RWPE2 (cell line): ENCODE results near the gene CD68.

Source experiments
- ATAC-seq: fragments of 200-7000 bp; cut with Tn5 transposase; 3 replicates; pipeline ENCODE4 v1.9.1; 2021; ENCODE audit warnings: low read depth
- DNase-seq: peaks from one replicate; pipeline ENCODE4 v3.0.0-alpha.2; 2020; ENCODE audit warnings: low spot score
- H3K27ac ChIP-seq: fragments of 450-650 bp; 2 replicates; pipeline ENCODE4 v1.5.1; 2017; ENCODE audit warnings: mild to moderate bottlenecking; ENCODE audit not compliant: poor library complexity, severe bottlenecking
- H3K27me3 ChIP-seq: fragments of 250-450 bp; sonication (Bioruptor Pico); 2 replicates; pipeline ENCODE4 v1.5.1; 2021; ENCODE audit warnings: mild to moderate bottlenecking, moderate library complexity; ENCODE audit not compliant: insufficient read depth, poor library complexity, severe bottlenecking
- H3K36me3 ChIP-seq: fragments of 250-450 bp; sonication (Bioruptor Pico); 2 replicates; pipeline ENCODE4 v1.5.1; 2020; ENCODE audit warnings: low read depth, mild to moderate bottlenecking, moderate library complexity
- H3K4me1 ChIP-seq: fragments of 250-450 bp; sonication (Bioruptor Pico); 2 replicates; pipeline ENCODE4 v1.5.1; 2021; ENCODE audit warnings: mild to moderate bottlenecking, moderate library complexity; ENCODE audit not compliant: insufficient read depth, poor library complexity, severe bottlenecking
- H3K4me3 ChIP-seq: fragments of 250-450 bp; sonication (Bioruptor Pico); 2 replicates; pipeline ENCODE4 v1.5.1; 2021; ENCODE audit warnings: mild to moderate bottlenecking, moderate library complexity; ENCODE audit not compliant: severe bottlenecking
- H3K9me3 ChIP-seq: fragments of 250-450 bp; sonication (Bioruptor Pico); 2 replicates; pipeline ENCODE4 v1.5.1; 2021; ENCODE audit warnings: mild to moderate bottlenecking, moderate library complexity; ENCODE audit not compliant: severe bottlenecking
- TF ChIP-seq, protein P1 (sequence below): fragments of 450-650 bp; IDR thresholded peaks from one replicate; pipeline ENCODE4 v1.5.1; 2017; ENCODE audit warnings: mild to moderate bottlenecking, moderate library complexity; ENCODE audit not compliant: poor library complexity, severe bottlenecking

CD68 gene

DNA sequence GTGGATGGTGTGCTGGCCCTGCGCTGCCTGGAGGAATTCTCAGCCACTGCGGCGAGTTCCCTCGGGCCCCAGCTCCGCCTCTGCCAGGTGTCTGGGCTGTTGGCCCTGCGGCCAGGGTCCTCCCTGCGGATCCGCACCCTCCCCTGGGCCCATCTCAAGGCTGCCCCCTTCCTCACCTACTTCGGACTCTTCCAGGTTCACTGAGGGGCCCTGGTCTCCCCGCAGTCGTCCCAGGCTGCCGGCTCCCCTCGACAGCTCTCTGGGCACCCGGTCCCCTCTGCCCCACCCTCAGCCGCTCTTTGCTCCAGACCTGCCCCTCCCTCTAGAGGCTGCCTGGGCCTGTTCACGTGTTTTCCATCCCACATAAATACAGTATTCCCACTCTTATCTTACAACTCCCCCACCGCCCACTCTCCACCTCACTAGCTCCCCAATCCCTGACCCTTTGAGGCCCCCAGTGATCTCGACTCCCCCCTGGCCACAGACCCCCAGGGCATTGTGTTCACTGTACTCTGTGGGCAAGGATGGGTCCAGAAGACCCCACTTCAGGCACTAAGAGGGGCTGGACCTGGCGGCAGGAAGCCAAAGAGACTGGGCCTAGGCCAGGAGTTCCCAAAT, 22.2 kb upstream of the CD68 start:
- ATAC-seq (no peak), DNase-seq (no peak)
- H3K4me1 ChIP-seq, result peaks cover 17% of the 10 kb centered on the region
- H3K4me3 ChIP-seq, result no peak overlapping the region
- H3K27ac ChIP-seq, result peak overlapping the region; percentile 76
- H3K27me3 ChIP-seq, result no peaks in the 10 kb centered on the region
- TF ChIP-seq, protein P1, sequence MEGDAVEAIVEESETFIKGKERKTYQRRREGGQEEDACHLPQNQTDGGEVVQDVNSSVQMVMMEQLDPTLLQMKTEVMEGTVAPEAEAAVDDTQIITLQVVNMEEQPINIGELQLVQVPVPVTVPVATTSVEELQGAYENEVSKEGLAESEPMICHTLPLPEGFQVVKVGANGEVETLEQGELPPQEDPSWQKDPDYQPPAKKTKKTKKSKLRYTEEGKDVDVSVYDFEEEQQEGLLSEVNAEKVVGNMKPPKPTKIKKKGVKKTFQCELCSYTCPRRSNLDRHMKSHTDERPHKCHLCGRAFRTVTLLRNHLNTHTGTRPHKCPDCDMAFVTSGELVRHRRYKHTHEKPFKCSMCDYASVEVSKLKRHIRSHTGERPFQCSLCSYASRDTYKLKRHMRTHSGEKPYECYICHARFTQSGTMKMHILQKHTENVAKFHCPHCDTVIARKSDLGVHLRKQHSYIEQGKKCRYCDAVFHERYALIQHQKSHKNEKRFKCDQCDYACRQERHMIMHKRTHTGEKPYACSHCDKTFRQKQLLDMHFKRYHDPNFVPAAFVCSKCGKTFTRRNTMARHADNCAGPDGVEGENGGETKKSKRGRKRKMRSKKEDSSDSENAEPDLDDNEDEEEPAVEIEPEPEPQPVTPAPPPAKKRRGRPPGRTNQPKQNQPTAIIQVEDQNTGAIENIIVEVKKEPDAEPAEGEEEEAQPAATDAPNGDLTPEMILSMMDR, result no peak
- H3K9me3 ChIP-seq, result no peaks in the 10 kb centered on the region
- H3K36me3 ChIP-seq, result no peaks in the 10 kb centered on the region

DNA sequence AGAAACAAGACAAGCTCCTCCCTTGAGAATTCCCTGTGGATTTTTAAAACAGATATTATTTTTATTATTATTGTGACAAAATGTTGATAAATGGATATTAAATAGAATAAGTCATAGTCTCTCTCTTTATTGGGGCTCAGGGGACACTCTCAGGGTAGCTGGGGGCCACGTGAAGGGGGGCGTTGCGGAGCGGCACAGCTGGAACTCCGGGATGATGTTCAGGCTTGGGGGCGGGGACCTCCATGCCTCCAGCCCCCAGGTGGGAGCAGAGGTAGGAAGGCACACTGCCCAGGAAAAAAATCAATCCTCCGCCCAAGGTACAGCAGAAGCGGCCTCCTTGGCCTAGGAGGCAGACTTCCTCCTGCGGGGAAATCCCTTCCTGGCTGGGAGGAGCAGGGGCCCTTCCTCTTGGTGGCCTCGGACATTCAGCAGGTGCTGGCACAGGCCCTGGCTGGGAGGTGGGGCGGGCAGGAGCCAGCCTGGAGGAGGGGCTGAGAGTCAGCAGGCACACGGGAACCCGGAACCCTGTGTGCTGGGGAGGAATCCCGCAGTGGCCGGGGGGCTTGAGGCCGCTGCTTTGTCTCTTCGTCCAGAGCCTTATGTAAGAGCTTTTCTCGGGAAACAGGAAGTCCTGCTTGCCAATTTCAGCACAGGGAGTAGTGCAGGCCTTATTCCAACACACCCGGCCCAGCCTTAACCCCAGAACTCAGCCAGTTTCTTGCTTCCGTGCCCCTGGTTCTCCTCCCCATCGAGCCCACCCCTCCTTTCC, 21.5 kb upstream of the CD68 start:
- Histone ChIP-seq H3K4me3 (peak overlapping the region; percentile 13), H3K4me1 (peaks cover 17% of the 10 kb centered on the region)
- peak; percentile 52 for ATAC-seq

DNA sequence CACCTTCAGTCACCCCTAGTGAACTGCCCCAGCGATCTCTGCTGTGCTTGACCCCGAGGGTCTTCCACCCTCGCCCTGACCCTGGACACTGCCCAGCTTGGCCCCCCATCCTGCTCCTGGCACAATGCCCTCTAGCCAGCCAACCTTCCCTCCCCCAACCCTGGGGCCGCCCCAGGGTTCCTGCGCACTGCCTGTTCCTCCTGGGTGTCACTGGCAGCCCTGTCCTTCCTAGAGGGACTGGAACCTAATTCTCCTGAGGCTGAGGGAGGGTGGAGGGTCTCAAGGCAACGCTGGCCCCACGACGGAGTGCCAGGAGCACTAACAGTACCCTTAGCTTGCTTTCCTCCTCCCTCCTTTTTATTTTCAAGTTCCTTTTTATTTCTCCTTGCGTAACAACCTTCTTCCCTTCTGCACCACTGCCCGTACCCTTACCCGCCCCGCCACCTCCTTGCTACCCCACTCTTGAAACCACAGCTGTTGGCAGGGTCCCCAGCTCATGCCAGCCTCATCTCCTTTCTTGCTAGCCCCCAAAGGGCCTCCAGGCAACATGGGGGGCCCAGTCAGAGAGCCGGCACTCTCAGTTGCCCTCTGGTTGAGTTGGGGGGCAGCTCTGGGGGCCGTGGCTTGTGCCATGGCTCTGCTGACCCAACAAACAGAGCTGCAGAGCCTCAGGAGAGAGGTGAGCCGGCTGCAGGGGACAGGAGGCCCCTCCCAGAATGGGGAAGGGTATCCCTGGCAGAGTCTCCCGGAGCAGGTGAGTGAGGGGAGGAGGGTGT, 20.7 kb upstream of the CD68 start, which contains the start of gene TNFSF13:
Gene TNFSF13, plus strand, starts transcription at position 207 of the 776 bp plus-strand sequence. Its CDS starts 290 bp downstream, at position 497.
- Histone ChIP-seq H3K4me1 (peaks cover 17% of the 10 kb centered on the region), H3K9me3 (no peaks in the 10 kb centered on the region), H3K4me3 (peak within 1 kb of the TSS; percentile 13), H3K36me3 (peaks cover under 1% of the 10 kb centered on the region; the same call in 1 of the 2 replicates), H3K27me3 (no peaks in the 10 kb centered on the region), H3K27ac (peak within 1 kb of the TSS; percentile 76)
- TF ChIP-seq, protein P1, result no peak
- ATAC-seq (no peak), DNase-seq (no peak)

More for the DNA sequence above, 21.5 kb upstream of the CD68 start:
- no peak for DNase-seq
- Histone ChIP-seq H3K27me3 (no peaks in the 10 kb centered on the region), H3K27ac (peak overlapping the region; percentile 76), H3K9me3 (no peaks in the 10 kb centered on the region), H3K36me3 (no peaks in the 10 kb centered on the region; the same call in 1 of the 2 replicates)
- TF ChIP-seq, protein P1, result peak; percentile 8

DNA sequence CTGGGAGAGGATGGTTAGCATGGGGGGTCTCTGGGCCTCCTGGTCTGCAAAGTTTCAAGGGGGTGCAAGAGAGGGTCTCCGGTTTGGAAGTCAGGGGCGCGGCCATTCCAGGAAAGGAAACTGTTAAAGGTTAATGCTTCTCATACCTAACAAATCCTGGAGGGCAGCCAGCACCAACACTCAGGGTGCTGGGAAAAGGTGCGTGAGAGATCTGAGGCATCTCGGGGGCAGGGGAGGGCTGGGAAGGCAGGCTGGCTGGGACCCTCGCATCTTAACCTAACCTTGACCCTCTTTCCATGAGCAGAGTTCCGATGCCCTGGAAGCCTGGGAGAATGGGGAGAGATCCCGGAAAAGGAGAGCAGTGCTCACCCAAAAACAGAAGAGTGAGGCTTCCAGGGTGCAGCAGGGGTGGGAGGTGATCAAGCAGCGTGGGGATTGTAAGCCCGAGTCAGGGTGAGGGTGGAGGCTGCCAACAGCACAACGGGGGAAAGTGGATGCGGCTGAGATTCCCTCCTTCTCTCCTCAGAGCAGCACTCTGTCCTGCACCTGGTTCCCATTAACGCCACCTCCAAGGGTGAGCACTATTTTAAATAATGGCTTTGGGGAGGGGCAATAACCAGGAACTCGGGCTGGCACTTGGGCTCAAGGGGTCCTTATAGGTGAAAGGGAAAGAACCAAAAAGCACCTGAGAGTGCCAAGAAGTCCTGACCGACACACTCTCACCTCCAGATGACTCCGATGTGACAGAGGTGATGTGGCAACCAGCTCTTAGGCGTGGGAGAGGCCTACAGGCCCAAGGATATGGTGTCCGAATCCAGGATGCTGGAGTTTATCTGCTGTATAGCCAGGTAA, 19.9 kb upstream of the CD68 start:
- no peak for DNase-seq
- Histone ChIP-seq H3K4me3 (no peak overlapping the region), H3K27ac (peak overlapping the region; percentile 76)

More for the DNA sequence above, 19.9 kb upstream of the CD68 start:
- peaks cover 17% of the 10 kb centered on the region for H3K4me1 ChIP-seq
- H3K9me3 ChIP-seq, result no peaks in the 10 kb centered on the region
- TF ChIP-seq, protein P1, result no peak
- no peaks in the 10 kb centered on the region for H3K27me3 ChIP-seq
- peaks cover 9% of the 10 kb centered on the region for H3K36me3 ChIP-seq
- ATAC-seq, result no peak
